K562 (cell line): ENCODE results near the gene CIAO3.

Experiments used
- ARID2 ChIP-seq: fragments of 450-650 bp; IDR thresholded peaks from 2 replicates; pipeline ENCODE4 v1.6.1; 2017; ENCODE audit warnings: antibody characterized with exemption, mild to moderate bottlenecking
- CEBPB ChIP-seq: fragments of 450-650 bp; IDR thresholded peaks from 2 replicates; pipeline ENCODE4 v1.6.1; 2016; ENCODE audit warnings: missing genetic modification characterization, missing compliant biosample characterization
- CTCF ChIP-seq, 3 experiments: IDR thresholded peaks in 2 of 3; conservative IDR thresholded peaks in 1 of 3; 2 replicates each; pipeline ENCODE4 v1.5.1; 2011 to 2012; ENCODE audit warnings: low read length in 3 of 3, mild to moderate bottlenecking in 3 of 3, control low read depth in 2 of 3, improper control_type of control experiment in 1 of 3, inconsistent platforms in 1 of 3, low read depth in 1 of 3, mixed read lengths in 1 of 3, moderate library complexity in 1 of 3; ENCODE audit not compliant: insufficient read depth in 2 of 3
- IRF9 ChIP-seq: fragments of 450-650 bp; IDR thresholded peaks from 2 replicates; pipeline ENCODE4 v1.6.1; 2016; ENCODE audit warnings: missing biosample characterization, missing genetic modification characterization
- NFYB ChIP-seq: IDR thresholded peaks from 2 replicates; pipeline ENCODE4 v1.6.1; 2011; ENCODE audit warnings: mild to moderate bottlenecking, moderate library complexity; ENCODE audit not compliant: insufficient read length; ENCODE audit errors: extremely low read depth
- SRSF7 ChIP-seq: fragments of 200-400 bp; formaldehyde crosslinking; optimal IDR thresholded peaks from 2 replicates; pipeline ENCODE3; 2017; ENCODE audit warnings: mild to moderate bottlenecking, low read depth, low read length

- TF ChIP-seq SRSF7 (no peak), IRF9 (tag) (no peak), NFYB (no peak), CTCF (IDR thresholded peaks at IDR 0.05 in 2 of 3, conservative IDR thresholded peaks at IDR 0.05 in 1 of 3; ENCODE audit: insufficient read depth in 2 of 3, low read depth in 1 of 3, low read length in 3 of 3) (no peak), ARID2 (no peak), CEBPB (tag) (no peak)
These were observed 27.6 kb upstream of the CIAO3 start for GRCh38 chr16:768428-768827.
